Germinal center (tissue), 1 donor: ENCODE results near the gene SPECC1L.

ENCODE experiments used
- DNase-seq: peaks from one replicate; pipeline ENCODE4 v3.0.0; 2012; ENCODE audit warnings: mixed read lengths, low spot score

SPECC1L gene

DNA sequence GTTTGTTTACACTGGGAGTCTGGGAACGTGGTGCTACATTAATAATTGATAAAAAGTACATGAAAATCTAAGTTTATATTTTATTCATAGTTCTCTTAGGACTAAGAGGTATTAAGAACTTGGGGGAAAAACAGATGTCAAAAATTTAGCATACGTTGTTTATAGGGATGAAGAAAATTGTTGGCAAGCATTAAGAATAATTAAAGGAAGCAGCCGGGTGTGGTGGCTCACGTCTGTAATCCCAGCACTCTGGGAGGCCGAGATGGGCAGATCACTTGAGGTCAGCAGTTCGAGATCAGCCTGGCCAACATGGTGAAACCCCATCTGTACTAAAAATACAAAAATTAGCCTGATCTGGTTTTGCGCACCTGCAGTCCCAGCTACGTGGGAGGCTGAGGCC lies 96.1 kb downstream of the SPECC1L start:
- DNase-seq, result no peak

DNA sequence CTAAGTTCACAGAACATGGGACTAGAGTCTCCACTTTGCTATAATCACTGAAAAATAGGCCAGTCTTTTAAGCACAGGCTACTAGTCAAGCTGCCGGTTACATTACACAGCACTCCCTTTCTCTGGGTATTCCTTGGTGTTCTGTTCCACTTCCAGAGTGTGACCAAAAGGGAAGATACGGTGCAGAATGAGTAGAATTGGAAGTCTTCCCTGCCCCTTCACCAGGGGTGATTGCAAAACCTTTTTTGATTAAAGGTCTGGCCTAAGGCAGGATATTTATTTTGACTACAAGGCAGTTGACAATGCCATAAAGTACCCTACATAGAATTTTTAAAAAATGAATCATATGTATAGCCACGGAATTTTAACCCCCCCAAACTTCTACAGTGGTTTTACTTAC lies 97.2 kb downstream of the SPECC1L start:
- DNase-seq, result no peak

- no peak for DNase-seq
These were observed 99.8 kb downstream of the SPECC1L start for GRCh38 chr22:24370401-24370800.

- no peak for DNase-seq
These were observed 105.4 kb downstream of the SPECC1L start for GRCh38 chr22:24376002-24376401.

DNA sequence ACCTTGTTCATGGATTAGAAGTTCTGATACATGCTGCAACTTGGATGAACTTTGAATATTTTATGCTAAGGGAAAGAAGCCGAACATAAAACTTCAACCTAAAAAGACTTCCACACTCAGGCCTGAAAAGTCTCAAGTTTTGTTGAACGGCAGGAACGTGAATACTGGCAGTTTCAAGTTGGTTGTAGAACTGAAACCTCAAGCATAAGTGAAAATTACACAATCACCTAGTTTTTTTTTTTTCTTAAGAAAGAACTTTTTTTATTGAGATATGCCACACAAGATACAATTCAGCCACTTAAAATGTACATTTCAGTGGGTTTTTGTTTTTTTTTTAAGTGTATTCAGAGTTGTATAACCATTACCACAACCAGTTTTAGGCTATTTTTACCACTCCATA lies 106.0 kb downstream of the SPECC1L start:
- DNase-seq, result no peak

GRCh38 chr22:24379536-24379935 lies 108.9 kb downstream of the SPECC1L start:
- DNase-seq, result no peak

DNA sequence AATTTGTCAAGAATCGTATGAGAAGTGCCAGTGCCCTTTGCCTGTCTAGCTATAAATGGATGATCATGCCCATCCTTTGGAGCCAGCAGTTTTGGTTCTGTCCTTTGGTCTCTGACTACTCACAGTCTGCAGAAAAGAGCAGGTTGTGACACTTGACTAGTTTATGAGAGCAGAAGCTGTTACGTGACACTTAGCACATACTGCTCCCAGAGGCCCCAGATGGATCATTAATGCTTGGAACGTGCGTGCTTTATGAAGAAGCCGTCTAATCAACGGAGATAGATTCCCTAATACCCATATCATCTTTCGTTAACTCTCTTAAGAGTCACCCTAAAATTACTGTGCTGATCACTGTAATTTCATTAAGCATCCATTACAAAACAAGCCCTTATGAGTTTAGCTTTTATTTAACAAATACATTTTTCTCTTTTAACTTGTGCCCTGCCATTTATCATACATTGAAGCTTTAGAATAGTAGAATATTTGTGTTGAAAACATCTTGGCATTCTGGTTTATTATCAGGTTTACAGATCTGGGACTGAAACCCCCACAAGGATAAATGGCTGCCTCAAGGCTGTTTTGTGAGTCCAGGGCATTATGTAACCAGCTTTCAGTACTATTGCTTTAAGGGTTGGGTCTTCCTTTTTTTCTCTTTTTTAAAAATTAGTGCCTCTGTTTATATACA lies 109.7 kb downstream of the SPECC1L start:
- no peak for DNase-seq

DNA sequence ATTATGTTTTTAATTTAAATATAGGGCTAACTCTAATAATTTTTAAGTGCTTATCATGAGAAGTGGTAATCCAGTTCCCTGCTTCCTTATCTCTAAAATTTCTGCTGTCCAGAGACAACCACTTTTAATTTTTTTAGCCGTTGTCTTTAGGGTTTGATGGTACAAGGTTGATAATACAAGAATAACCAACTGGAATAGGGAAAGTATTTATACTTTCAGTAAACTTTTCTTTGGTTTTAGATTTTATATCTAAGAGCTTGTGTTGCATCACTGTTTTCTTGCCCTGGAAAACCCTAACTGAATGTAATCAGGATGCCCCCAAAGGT lies 110.2 kb downstream of the SPECC1L start:
- DNase-seq, result no peak

DNA sequence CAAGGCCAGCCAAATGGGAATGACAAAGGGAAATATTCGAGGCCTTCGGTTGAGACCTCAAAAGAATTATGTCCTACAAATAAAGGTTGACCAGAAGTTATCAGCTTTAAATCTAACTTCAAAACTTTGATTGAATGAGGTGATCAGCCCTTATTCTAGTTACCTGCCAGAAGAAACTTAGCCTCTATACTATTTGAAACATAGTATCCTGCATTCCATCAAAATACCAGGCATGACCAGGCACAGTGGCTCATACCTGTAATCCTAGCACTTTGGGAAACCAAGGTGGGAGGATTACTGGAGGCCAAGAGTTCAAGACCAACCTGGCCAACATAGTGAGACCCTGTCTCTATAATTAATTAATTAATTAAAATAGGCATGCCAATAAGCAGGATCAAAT lies 112.4 kb downstream of the SPECC1L start:
- DNase-seq, result no peak

DNA sequence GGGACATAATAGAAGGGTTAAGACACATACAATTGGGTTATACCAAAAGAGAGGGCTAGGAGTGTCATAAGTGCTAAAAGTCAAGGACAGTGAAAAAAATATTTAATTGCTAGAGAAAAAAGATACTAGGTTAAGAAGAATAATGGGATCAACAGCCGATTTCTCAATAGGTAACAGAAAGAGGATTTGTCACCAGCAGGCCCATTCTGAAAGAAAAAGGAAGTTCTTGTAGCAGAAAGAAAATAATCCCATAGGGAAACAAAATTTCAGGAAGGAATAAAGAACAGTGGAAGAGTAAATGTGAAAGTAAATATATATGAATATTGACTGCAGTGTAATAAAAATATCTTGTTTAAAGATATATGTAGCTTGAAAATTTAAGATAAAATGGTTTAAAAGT lies 113.5 kb downstream of the SPECC1L start:
- DNase-seq, result no peak

DNA sequence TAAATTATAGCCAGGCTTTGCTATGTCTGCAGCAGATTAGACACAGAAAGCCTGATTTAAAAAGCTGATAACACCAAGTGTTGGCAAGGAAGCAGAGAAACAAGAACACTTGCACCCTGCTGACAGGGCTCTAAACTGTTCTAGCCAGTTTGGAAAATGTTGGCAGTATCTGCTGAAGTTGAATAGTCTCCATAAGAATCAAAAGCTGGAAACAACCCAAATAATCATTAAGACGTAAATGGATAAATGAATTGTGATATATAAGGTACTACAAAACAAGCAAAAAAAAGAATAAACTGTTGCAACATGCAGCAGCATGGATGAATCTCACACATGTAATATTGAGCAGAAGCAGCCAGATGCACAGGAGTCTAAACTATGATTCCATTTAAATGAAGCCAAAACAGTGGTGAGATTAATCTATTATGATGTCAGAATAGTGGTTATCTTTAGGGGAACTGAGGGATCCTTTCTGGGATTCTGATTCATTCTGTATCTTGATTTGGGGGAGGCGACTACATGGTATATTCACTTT lies 116.4 kb downstream of the SPECC1L start:
- DNase-seq, result no peak

GRCh38 chr22:24389680-24390079 lies 119.0 kb downstream of the SPECC1L start:
- DNase-seq, result no peak

DNA sequence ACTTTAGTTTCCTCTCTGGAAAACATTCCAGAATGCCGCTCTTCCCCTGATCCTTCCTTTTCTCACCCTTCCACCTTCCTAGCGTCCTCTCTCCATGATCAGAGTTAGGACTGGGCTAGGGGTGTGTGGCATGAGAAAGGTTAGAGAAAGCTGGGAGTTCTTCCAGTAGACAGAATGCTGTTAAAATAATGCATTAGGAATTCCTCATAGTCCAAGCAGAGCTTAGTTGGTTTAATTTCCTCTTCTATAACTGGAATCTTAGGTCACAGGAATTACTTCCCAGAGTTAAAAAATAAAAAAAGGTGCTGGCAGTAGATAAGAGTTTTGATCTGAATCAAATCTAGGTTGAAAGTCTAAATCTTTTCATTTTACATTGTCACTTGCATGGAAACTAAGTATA lies 119.5 kb downstream of the SPECC1L start:
- DNase-seq, result no peak

- DNase-seq, result no peak
These were observed 119.9 kb downstream of the SPECC1L start for GRCh38 chr22:24390576-24390975.

GRCh38 chr22:24391836-24392217 lies 121.2 kb downstream of the SPECC1L start:
- no peak for DNase-seq

DNA sequence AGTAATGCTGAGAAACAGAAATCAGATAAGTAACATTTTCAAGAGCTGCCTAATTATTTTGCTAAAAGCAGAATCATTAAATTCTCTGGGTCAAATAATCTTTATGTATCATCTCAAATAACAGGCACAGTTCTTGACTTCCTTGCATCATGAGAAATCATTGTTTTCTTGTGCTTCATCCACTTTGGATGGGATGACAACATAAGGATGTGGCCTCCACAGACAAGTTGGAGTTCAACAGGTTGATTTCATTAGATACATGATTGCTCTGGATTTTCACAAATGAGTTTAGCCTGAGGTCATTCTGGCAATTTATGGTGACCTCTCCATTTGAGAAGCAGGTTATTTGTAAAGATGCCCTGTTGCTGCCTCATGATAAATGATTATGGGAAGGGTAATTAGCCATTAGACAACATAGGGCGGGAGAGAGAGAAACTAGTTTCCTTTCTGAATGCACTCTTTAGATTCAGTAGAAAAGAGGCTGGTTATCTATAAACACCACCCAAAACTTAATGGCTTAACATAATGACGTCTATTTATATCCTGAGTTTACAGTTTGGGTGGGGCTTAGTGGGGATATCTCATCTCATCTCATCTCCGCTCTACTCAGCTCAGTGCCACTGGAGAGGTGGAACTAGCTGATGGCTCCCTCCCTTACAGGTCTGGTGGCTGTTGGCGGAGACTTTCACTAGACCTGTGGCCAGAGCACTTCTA lies 121.7 kb downstream of the SPECC1L start:
- DNase-seq, result no peak

- no peak for DNase-seq
These were observed 122.5 kb downstream of the SPECC1L start for GRCh38 chr22:24393012-24393559.

- DNase-seq, result no peak
These were observed 123.2 kb downstream of the SPECC1L start for GRCh38 chr22:24393848-24394247.

DNA sequence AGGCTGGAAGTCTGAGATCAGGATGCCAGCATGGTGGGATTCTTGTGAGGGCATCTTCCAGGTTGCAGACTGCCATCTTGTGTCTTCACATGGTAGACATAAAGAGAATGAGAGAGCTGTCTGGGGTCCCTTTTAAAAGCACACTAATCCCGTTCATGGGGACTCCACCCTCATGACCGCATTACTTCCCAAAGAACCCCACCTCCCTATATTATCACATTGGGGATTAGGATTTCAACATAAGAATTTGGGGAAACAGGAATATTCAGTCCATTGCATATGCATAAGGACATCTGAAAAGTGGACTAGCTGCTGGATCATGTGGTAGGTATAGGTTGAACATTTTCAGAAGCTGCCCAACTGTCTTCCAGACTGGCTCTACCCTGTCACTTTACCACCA lies 123.6 kb downstream of the SPECC1L start:
- DNase-seq, result no peak

- DNase-seq, result no peak
These were observed 127.8 kb downstream of the SPECC1L start for GRCh38 chr22:24398409-24398808.

GRCh38 chr22:24400034-24400725 lies 129.5 kb downstream of the SPECC1L start:
- no peak for DNase-seq

- peak; percentile 56 for DNase-seq
These were observed 130.3 kb downstream of the SPECC1L start for GRCh38 chr22:24400726-24401596.
